ENCODE measurements around the gene MAP4K4. TPM values are rescaled to one million over a fixed set of nuclear protein-coding genes. Genes with fewer than 3 reads are reported as not detected.

Gene MAP4K4
- total and polyA plus RNA-seq, 2 of the 13 experiments (the other 11 are each of a cell fraction or from before 2014, with no cell fraction given), result 105 to 264 TPM

GRCh38 chr2:101697124-101698013 lies at the start of gene MAP4K4 (continued):
- TF ChIP-seq ARID3A (IDR thresholded peaks at IDR 0.05; ENCODE audit: low read depth, low read length) (no peak), PCBP1 (IDR thresholded peaks at IDR 0.05; ENCODE audit: borderline replicate concordance, low read depth, low read length) (peak; percentile 87; the same call in 1 of the 2 replicates)

- no peaks in the 10 kb centered on the region for H3K36me3 ChIP-seq (replicated peaks in 1 of 2; ENCODE audit: control insufficient read depth in 1 of 2, insufficient read depth in 2 of 2, low read length in 2 of 2)
- no peak for FAIRE-seq
- no peak for DNase-seq (ENCODE audit: low spot score)
- no peak overlapping the region for H3K27ac ChIP-seq (ENCODE audit: extremely low read length, insufficient read depth, low read length)
- in situ Hi-C loops (cut with HindIII; ENCODE audit: extremely low pct_ligation_motif_present, low pct_unique_long_range_greater_than_20kb), result no loop called here
- H4K20me1 ChIP-seq (ENCODE audit: insufficient read depth, low read length), result no peaks in the 10 kb centered on the region
- ATAC-seq, result no peak
- no TSS peak for BruUV-seq (replicated peaks)
- WGBS (ENCODE audit: low lambda C conversion rate), result 84% methylated on average over 7 of the region's 7 CpGs
- ChIA-PET POLR2A (no interaction called here), CTCF (ENCODE audit: low intra/inter-chr PET ratio, low total read pairs) (no interaction called here)
- intact Hi-C loops (cut with micrococcal nuclease; ENCODE audit: unreplicated experiment), result no loop called here
- H3K9me3 ChIP-seq (ENCODE audit: low read length), result no peaks in the 10 kb centered on the region
- H2AFZ ChIP-seq (ENCODE audit: low read length), result no peak overlapping the region
- no peaks in the 10 kb centered on the region for H3K27me3 ChIP-seq (ENCODE audit: control insufficient read depth in 1 of 2, insufficient read depth in 2 of 2, low read length in 2 of 2)
- H3K9ac ChIP-seq (ENCODE audit: insufficient read depth, low read depth, low read length), result no peak overlapping the region
- no peak overlapping the region for H3K4me3 ChIP-seq (replicated peaks in 1 of 3; ENCODE audit: insufficient read depth in 1 of 3, low read depth in 2 of 3, low read length in 3 of 3)
- H3K4me1 ChIP-seq (ENCODE audit: insufficient read depth, low read length), result peaks cover 69% of the 10 kb centered on the region
- H3K4me2 ChIP-seq (ENCODE audit: low read depth, low read length), result no peak overlapping the region
- H3K79me2 ChIP-seq (ENCODE audit: insufficient read depth, low read length), result no peaks in the 10 kb centered on the region
- TF ChIP-seq FOXP4 (CRISPR knock-in tag; IDR thresholded peaks at IDR 0.05), result no peak
- no peak for TF ChIP-seq ZNF430 (CRISPR knock-in tag; IDR thresholded peaks at IDR 0.05)
- TF ChIP-seq HDAC2 (CRISPR knock-in tag; IDR thresholded peaks at IDR 0.05), result no peak
- TF ChIP-seq JDP2 (CRISPR knock-in tag; IDR thresholded peaks at IDR 0.05; ENCODE audit: borderline replicate concordance), result no peak
- TF ChIP-seq ZNF564 (CRISPR knock-in tag; IDR thresholded peaks at IDR 0.05), result no peak
- TF ChIP-seq HOXA3 (CRISPR knock-in tag; IDR thresholded peaks at IDR 0.05), result no peak
- TF ChIP-seq ZNF30 (CRISPR knock-in tag; IDR thresholded peaks at IDR 0.05), result no peak
- peak; percentile 51; the same call in 1 of the 2 replicates for TF ChIP-seq ZNF124 (CRISPR knock-in tag; IDR thresholded peaks at IDR 0.05)
- TF ChIP-seq ZBTB8A (CRISPR knock-in tag; IDR thresholded peaks at IDR 0.05; ENCODE audit: borderline replicate concordance, low read depth), result no peak
- no peak for TF ChIP-seq EHMT2 (IDR thresholded peaks at IDR 0.05; ENCODE audit: borderline replicate concordance, low read depth, low read length)
- TF ChIP-seq ZFP82 (CRISPR knock-in tag; IDR thresholded peaks at IDR 0.05; ENCODE audit: borderline replicate concordance), result no peak
- 0 out of 2 replicates have a peak, but pooled peaks have one; percentile 17 for TF ChIP-seq MED1 (CRISPR knock-in tag; IDR thresholded peaks at IDR 0.05)
- no peak for TF ChIP-seq ADNP (CRISPR knock-in tag; IDR thresholded peaks at IDR 0.05)
- TF ChIP-seq NR2C2 (CRISPR knock-in tag; IDR thresholded peaks at IDR 0.05; ENCODE audit: borderline replicate concordance), result no peak
- no peak for TF ChIP-seq MAFK (conservative IDR thresholded peaks at IDR 0.05 in 1 of 2, IDR thresholded peaks at IDR 0.05 in 1 of 2; ENCODE audit: low read length in 2 of 2)
- no peak for TF ChIP-seq U2AF1 (optimal IDR thresholded peaks at IDR 0.05; ENCODE audit: low read depth, low read length)
- TF ChIP-seq ZNF570 (CRISPR knock-in tag; IDR thresholded peaks at IDR 0.05; ENCODE audit: borderline replicate concordance), result no peak
- TF ChIP-seq HNF4G (IDR thresholded peaks at IDR 0.05; ENCODE audit: borderline replicate concordance, low read depth, low read length), result no peak
- TF ChIP-seq HNF4G (CRISPR knock-in tag; IDR thresholded peaks at IDR 0.05; ENCODE audit: borderline replicate concordance, low read depth), result no peak
Measured at GRCh38 chr2:101653469-101653868, 44.0 kb upstream of the MAP4K4 start.
